NCI-H2196 treated with DMSO at 0.1 percent for 48 hours (cell line): ENCODE measurements around the gene CYSLTR2.
"Not testable (repeated sequence)": the region's sequence is repeated elsewhere in the genome, so short reads cannot be mapped to it uniquely, and the experiment has no call there.

Source experiments
- DNase-seq: peaks from one replicate; lab custom pipeline; 2025; ENCODE audit not compliant: unreplicated experiment; lab: John Stamatoyannopoulos, UW

Gene CYSLTR2

GRCh38 chr13:48644141-48644540 lies 9.6 kb upstream of the CYSLTR2 start:
- no peak for DNase-seq

GRCh38 chr13:48644951-48645350 lies 8.8 kb upstream of the CYSLTR2 start:
- no peak for DNase-seq

GRCh38 chr13:48645845-48646244 lies 7.9 kb upstream of the CYSLTR2 start:
- no peak for DNase-seq

- no peak for DNase-seq
Measured at GRCh38 chr13:48646791-48647190, 6.9 kb upstream of the CYSLTR2 start.

GRCh38 chr13:48647625-48648024 lies 6.1 kb upstream of the CYSLTR2 start:
- no peak for DNase-seq

GRCh38 chr13:48648446-48648845 lies 5.3 kb upstream of the CYSLTR2 start:
- DNase-seq = no peak

- no peak for DNase-seq
Measured at GRCh38 chr13:48652851-48653471, 768 bp upstream of the CYSLTR2 start.

- DNase-seq = no peak
Measured at GRCh38 chr13:48654511-48654910, 782 bp downstream of the CYSLTR2 start.

GRCh38 chr13:48655291-48655690 lies 1.6 kb downstream of the CYSLTR2 start:
- no peak for DNase-seq

GRCh38 chr13:48656608-48657007 lies 2.9 kb downstream of the CYSLTR2 start:
- no peak for DNase-seq

- no peak for DNase-seq
Measured at GRCh38 chr13:48660361-48661076, 6.8 kb downstream of the CYSLTR2 start.

GRCh38 chr13:48661107-48661506 lies 7.4 kb downstream of the CYSLTR2 start:
- DNase-seq = no peak

- no peak for DNase-seq
Measured at GRCh38 chr13:48662226-48662625, 8.5 kb downstream of the CYSLTR2 start.

- no peak for DNase-seq
Measured at GRCh38 chr13:48667136-48667535, 13.4 kb downstream of the CYSLTR2 start.

GRCh38 chr13:48671421-48671820 lies 17.7 kb downstream of the CYSLTR2 start:
- DNase-seq = not testable (repeated sequence)

GRCh38 chr13:48675247-48675646 lies 21.5 kb downstream of the CYSLTR2 start:
- DNase-seq = no peak

- DNase-seq = no peak
Measured at GRCh38 chr13:48678316-48678715, 24.6 kb downstream of the CYSLTR2 start.

GRCh38 chr13:48679941-48680680 lies 26.4 kb downstream of the CYSLTR2 start:
- DNase-seq = no peak

GRCh38 chr13:48680756-48681392 lies 27.1 kb downstream of the CYSLTR2 start:
- DNase-seq = no peak

GRCh38 chr13:48681905-48682304 lies 28.2 kb downstream of the CYSLTR2 start:
- DNase-seq = no peak

- DNase-seq = no peak
Measured at GRCh38 chr13:48682436-48682835, 28.7 kb downstream of the CYSLTR2 start.
